SU-DHL-6 (cell line): ENCODE data around the gene NLGN1.

Experiments used
- H2AFZ ChIP-seq: fragments of 200-600 bp; sonication (generic); 2 replicates; pipeline ENCODE4 v1.6.1; 2014; ENCODE audit warnings: low read depth, mild to moderate bottlenecking, moderate library complexity, mixed read lengths, antibody characterized with exemption, low read length; ENCODE audit not compliant: severe bottlenecking
- H3F3A ChIP-seq: fragments of 200-600 bp; shearing (Covaris generic); 2 replicates; pipeline ENCODE4 v1.6.0; 2016; ENCODE audit warnings: antibody characterized with exemption, mild to moderate bottlenecking; ENCODE audit not compliant: insufficient read depth
- H3K27ac ChIP-seq: fragments of 200-600 bp; sonication (generic); 2 replicates; pipeline ENCODE4 v1.5.1; 2016; ENCODE audit warnings: low read depth, mild to moderate bottlenecking, low read length, moderate library complexity, mixed read lengths
- H3K27me3 ChIP-seq: fragments of 200-600 bp; sonication (generic), shearing (Covaris generic); 2 replicates; pipeline ENCODE4 v1.6.0; 2014; ENCODE audit warnings: mild to moderate bottlenecking, low read length
- H3K36me3 ChIP-seq: fragments of 200-600 bp; sonication (generic); 2 replicates; pipeline ENCODE4 v1.6.1; 2014; ENCODE audit warnings: mild to moderate bottlenecking, low read length, mixed read lengths
- H3K4me2 ChIP-seq: fragments of 300-600, 200-600 bp; shearing (Covaris generic), sonication (generic); 2 replicates; pipeline ENCODE4 v1.6.0; 2014; ENCODE audit warnings: low read length, low read depth, mild to moderate bottlenecking; ENCODE audit not compliant: poor library complexity, severe bottlenecking
- H3K4me3 ChIP-seq: fragments of 200-600 bp; sonication (generic); 2 replicates; pipeline ENCODE4 v1.5.1; 2014; ENCODE audit warnings: antibody characterized with exemption, low read length, mild to moderate bottlenecking, mixed read lengths; ENCODE audit not compliant: insufficient read depth, poor library complexity, severe bottlenecking
- H3K79me2 ChIP-seq: fragments of 200-600 bp; sonication (generic); 2 replicates; pipeline ENCODE4 v1.6.1; 2014; ENCODE audit warnings: mild to moderate bottlenecking, low read length, moderate library complexity; ENCODE audit not compliant: insufficient read depth
- H3K9ac ChIP-seq: fragments of 200-600 bp; sonication (generic); 2 replicates; pipeline ENCODE4 v1.7.0; 2014; ENCODE audit warnings: mild to moderate bottlenecking, low read length
- H3K9me2 ChIP-seq: fragments of 200-600 bp; sonication (generic); replicated peaks from 2 replicates; pipeline ENCODE4 v1.6.1; 2014; ENCODE audit warnings: low read length; ENCODE audit not compliant: insufficient read depth
- H3K9me3 ChIP-seq: fragments of 200-600 bp; sonication (generic); 2 replicates; pipeline ENCODE4 v1.6.1; 2014; ENCODE audit warnings: low read length, mixed read lengths; ENCODE audit not compliant: insufficient read depth
- H4K20me1 ChIP-seq: fragments of 200-600 bp; sonication (generic); 2 replicates; pipeline ENCODE4 v1.6.1; 2014; ENCODE audit warnings: low read depth, mild to moderate bottlenecking, antibody characterized with exemption, low read length, moderate library complexity, mixed read lengths
- CTCF ChIP-seq: fragments of 200-600 bp; sonication (generic); IDR thresholded peaks from one replicate; pipeline ENCODE4 v1.5.1; 2017; ENCODE audit warnings: antibody characterized with exemption, mild to moderate bottlenecking, low read length, moderate library complexity; ENCODE audit not compliant: insufficient read depth, poor library complexity, severe bottlenecking
- EZH2phosphoT487 ChIP-seq: fragments of 200-600 bp; sonication (generic), shearing (Covaris generic); conservative IDR thresholded peaks from 2 replicates; pipeline ENCODE4 v1.6.1; 2018; ENCODE audit warnings: mild to moderate bottlenecking, antibody characterized with exemption, low read length, moderate library complexity, mixed read lengths

NLGN1 gene

GRCh38 chr3:173770796-173771573 lies 373.4 kb downstream of the NLGN1 start:
- TF ChIP-seq EZH2phosphoT487 (no peak), CTCF (no peak)
- Histone ChIP-seq H3K9me3 (no peaks in the 10 kb centered on the region), H2AFZ (no peak overlapping the region), H3K36me3 (no peaks in the 10 kb centered on the region), H3K27me3 (no peaks in the 10 kb centered on the region), H3K79me2 (no peaks in the 10 kb centered on the region), H3K9ac (no peak overlapping the region), H3K4me2 (no peak overlapping the region), H3K4me3 (no peak overlapping the region), H3F3A (no peaks in the 10 kb centered on the region), H4K20me1 (no peaks in the 10 kb centered on the region), H3K27ac (no peak overlapping the region), H3K9me2 (no peaks in the 10 kb centered on the region)

DNA sequence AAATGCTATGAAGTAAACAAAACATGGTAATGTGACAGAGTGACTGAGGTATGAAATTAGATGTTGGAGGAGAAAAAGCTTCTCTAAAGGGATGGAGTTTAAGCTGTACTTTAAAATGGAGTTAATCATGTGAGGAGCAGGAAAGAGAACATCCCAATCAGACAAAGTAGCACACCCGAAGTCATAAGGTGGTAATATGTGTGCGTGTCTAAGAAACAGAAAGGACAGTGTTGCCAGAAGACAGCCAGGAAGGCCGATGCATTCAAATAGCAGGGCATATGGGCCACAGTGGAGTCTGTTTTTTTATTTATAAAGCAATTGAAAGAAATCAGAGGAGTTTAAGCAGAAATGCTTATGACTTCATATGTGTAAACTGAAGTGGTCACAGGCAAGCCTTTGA lies 376.3 kb downstream of the NLGN1 start:
- Histone ChIP-seq H3K9ac (no peak overlapping the region), H3K9me3 (no peaks in the 10 kb centered on the region), H2AFZ (no peak overlapping the region), H3K27ac (no peak overlapping the region), H3K36me3 (no peaks in the 10 kb centered on the region), H3K27me3 (no peaks in the 10 kb centered on the region), H3K9me2 (no peaks in the 10 kb centered on the region), H4K20me1 (no peaks in the 10 kb centered on the region), H3K4me3 (no peak overlapping the region), H3K4me2 (no peak overlapping the region), H3F3A (no peaks in the 10 kb centered on the region), H3K79me2 (no peaks in the 10 kb centered on the region)
- TF ChIP-seq CTCF (no peak), EZH2phosphoT487 (no peak)

- Histone ChIP-seq H4K20me1 (no peaks in the 10 kb centered on the region), H3K9ac (no peak overlapping the region), H3K79me2 (no peaks in the 10 kb centered on the region), H3K9me3 (no peaks in the 10 kb centered on the region), H3K4me2 (no peak overlapping the region), H3K27ac (no peak overlapping the region), H2AFZ (no peak overlapping the region), H3K36me3 (no peaks in the 10 kb centered on the region), H3K9me2 (no peaks in the 10 kb centered on the region), H3K27me3 (no peaks in the 10 kb centered on the region), H3K4me3 (no peak overlapping the region), H3F3A (no peaks in the 10 kb centered on the region)
- TF ChIP-seq CTCF (no peak), EZH2phosphoT487 (no peak)
Observed at GRCh38 chr3:173774294-173774693, 376.8 kb downstream of the NLGN1 start.
